Glomerular visceral epithelial cell (primary cell): Measurements from ENCODE around the gene CSNK1G2.

Experiments
- DNase-seq: peaks from one replicate; pipeline ENCODE4 v3.0.0-alpha.2; 2016; ENCODE audit errors: extremely low spot score

Gene CSNK1G2

DNA sequence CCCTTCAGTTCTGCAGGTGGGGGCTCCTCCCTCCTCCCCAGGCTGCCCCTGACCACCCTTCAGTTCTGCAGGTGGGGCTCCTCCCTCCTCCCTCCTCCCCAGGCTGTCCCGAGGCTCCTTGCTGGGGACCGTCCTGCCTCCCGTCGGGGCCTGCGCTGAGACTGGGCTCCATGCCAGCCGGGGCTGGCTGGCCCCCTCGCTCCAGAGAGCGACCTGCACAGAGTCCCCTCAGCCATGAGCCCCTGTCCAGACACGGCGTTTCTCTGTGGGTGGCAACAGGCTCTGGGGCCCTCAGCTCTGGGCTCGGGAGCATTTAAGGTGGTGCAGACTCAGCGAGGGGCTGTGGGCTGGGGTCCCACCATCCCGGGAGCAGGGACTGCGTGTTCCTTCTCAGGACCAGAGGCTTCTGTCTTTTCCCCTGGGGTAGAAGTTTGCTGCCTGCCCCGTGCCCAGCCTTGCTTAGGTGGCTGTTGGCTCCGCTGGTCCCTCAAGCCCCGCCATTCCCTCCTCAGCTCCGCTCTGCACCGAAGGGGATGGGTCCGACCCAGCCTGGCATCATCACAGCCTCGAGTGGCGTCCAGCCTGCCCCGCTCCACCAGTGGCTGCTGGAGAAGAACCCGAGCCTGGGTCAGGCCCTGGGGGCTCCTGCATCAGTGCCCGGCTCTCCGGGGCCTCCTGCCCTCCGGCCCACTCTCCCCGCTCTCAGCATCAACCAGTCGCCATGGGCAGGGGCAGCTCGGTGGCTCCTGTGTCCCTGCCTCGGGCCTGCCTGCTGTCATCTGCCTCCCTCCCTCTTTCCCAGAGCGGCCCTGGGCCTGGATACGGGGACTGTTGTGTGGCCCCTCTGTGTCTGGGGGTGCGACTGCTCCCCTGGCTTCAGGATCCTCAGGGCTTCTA is 27.6 kb downstream of the CSNK1G2 start:
- no peak for DNase-seq

DNA sequence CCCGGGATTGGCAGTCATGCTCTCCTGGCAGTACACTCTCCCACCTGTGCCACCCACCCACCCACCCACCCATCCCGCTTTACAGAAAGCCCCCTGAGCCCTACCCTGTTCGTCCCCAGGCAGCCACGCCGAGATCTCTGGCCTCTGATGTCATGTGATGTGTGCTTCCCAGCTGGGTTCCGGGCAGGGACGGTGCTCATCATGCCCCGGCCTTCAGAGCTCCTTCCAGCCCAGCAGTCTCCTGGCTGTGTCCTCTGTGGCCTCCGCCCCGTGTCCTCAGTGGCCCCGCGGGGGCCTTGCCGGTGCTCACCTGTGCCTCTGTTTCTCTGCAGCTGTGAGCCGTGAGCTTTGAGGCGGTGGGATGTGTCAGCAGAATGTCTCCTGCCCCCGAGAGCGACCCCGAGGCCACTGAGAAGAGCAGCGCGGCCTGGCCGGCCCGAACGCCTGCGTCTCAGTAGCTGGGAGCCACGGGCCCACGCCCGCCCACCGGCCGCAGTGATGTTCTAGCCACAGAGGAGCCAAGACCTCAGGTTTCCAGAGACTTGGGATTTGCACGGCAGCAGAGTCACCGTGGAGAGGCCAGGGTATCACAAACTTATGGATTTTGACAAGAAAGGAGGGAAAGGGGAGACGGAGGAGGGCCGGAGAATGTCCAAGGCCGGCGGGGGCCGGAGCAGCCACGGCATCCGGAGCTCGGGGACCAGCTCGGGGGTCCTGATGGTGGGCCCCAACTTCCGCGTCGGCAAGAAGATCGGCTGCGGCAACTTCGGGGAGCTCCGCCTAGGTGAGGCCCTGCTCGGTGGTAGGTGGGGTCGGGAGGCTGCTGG is 28.4 kb downstream of the CSNK1G2 start:
- no peak for DNase-seq

DNA sequence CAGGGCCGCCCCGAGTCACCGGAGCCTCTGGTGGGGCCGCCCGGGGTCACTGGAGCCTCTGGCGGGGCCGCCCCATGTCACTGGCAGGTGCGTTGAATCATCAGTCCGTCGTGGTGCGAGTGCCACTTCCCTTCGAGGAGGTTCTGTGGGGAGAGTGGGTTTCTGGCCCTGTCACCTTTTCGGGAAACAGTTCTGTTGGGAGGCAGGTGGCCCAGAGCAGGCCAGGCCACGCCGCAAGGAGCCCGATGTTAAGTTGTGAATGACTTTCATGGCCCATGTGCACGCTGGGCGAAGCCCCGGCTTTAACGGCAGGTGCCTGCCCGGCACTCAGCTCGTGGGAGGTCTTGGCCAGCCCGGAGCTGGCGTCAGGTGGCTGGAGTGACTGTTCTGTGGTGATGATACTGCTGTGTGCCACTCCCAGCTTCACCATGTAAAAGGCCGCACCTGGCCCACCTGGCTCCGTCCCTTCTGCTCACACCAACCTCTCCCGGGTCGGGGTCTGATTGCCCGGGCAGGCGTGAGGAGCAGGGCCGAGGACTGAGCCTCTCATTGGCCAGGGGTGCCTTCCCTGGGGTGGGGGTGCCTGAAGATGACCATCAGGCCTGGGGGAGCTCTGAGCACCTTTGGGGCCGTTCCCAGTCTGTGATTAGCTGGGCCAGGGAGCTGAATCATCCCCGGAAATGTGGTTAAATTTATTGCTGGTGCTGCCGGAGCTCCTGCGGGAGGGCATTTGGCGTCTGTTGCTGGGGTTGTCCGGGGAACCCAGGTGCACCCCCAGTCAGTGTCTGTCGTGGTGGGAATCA is 29.2 kb downstream of the CSNK1G2 start:
- peak; percentile 35 for DNase-seq

DNA sequence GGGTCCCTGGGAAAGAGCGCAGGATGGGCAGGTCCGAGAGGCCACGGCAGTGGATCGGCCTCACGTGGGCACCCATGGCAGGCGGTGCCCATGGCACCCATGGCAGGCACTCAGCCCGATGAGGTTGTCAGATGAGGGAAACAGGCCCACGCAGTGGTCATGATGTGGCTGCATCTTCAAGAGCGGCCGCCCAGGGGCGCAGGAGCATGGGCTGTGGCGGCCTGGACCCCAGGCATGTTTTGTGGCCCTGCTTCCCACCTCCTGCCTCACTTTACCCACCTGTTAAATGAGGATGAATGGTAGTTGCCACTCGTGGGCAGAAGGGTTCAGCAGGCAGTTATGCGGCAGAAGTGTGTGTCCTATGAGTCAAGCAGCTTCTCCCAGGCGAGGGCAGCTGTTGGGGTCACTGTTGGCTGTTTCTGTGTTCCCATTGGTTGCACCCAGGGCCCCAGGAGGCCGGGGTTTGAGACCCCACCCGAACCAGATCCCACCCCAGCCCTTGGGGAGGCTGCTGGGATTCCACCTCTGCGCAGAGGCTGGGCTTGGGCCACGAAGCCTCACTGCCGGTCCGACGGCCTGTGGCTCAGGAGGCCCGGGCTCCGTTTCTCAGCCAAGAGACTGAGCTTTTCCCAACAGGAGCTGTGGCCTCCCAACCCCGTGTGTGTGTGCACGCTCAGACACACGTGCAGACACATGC is 30.0 kb downstream of the CSNK1G2 start:
- DNase-seq, result no peak

DNA sequence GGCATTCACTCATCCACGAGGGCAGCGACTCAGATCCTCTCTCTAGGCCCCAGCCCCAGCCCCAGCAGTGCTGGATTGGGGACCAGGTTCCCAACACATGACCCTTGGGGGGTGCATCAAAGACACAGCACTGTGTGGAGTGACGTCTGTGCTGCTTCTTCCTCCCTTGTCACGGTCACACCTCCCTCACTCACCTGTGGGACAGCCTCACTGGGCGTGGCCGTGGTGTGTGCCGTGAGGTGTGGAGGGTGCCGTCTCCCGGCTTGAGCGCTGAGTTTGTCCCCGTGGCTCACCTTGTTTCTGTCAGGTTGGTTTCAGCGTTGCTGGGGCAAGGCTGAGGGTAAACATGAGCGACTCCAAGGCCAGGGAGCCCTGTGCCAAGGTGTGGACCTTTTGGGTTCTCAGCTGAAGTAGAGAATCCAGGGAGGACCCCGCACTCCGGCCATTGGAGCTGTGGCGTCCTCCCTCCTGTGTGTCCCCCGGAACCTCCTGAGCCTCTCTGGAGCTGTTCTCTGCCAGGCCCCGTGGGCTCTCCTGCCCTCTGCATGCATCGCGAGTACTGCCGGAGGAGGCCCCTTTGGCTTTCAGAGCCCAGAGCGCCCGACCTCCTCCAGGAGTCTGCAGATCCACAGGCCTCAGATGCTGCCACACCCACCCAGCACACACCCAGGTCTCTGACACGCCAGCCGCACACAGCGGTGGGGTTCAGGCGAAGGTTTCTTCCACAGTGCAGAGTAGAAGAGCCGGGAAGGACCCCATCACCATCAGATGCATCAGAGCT is 33.6 kb downstream of the CSNK1G2 start:
- DNase-seq, result no peak

DNA sequence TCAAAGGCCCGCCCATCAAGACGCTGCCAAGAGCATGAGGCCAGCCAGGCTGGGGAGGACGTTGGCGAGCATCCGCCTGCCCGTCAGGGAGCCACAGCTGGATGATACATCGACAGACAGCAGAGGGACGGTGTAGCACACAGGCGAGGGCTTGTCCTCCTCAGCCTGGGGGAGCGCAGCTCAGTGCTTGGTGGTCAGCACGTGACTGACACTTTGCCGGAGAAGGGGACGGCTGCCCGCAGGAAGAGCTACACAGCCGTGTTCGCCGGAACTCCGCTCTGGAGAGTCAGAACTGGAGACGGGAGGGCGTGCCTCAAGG is 34.1 kb downstream of the CSNK1G2 start:
- no peak for DNase-seq

DNA sequence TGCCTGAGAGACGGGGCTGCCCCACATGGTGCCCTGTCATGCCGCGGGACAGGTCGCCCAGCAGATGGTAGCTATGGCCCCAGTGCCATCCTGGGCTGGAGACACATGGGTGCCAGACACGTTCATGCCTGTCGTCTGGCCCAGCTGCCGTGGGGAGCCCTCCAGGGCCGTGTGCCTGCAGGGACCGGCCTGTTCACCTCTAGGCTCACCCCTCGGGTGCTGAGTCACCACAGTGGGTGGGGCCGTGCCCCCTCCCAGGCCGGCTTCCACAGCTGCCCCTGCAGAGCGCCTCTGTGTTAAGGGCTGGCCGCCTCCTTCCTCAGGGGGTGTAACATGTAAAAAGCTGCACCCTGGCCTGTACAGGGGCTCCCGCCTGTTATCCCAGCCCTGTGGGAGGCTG is 36.1 kb downstream of the CSNK1G2 start:
- DNase-seq, result no peak

DNA sequence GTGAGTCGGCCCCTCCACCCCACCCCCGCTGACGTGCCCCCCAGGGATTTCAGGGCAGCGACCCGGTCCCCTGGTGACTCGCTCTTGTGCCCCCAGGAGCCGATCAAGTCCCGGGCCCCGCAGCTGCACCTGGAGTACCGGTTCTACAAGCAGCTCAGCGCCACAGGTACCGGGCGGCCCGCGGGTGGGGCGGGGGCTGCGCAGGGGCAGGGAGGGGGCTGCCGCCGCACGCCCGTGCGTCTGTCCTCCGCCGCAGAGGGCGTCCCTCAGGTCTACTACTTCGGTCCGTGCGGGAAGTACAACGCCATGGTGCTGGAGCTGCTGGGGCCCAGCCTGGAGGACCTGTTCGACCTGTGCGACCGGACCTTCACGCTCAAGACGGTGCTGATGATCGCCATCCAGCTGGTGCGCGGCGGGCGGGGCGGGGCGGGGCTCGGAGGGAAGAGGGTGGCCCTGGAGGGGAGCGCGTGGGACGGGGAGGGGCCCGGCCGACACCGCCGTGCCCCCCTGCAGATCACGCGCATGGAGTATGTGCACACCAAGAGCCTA is 37.4 kb downstream of the CSNK1G2 start:
- no peak for DNase-seq

DNA sequence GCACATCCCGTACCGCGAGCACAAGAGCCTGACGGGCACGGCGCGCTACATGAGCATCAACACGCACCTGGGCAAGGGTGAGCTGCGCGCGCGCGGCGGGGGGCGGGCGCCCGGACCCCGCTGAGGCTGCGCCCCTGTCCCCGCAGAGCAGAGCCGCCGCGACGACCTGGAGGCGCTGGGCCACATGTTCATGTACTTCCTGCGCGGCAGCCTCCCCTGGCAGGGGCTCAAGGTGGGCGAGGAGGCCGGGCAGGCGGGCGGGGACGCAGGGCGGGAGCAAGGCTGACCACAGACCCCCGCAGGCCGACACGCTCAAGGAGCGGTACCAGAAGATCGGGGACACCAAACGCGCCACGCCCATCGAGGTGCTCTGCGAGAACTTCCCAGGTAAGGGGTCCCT is 38.0 kb downstream of the CSNK1G2 start:
- no peak for DNase-seq

DNA sequence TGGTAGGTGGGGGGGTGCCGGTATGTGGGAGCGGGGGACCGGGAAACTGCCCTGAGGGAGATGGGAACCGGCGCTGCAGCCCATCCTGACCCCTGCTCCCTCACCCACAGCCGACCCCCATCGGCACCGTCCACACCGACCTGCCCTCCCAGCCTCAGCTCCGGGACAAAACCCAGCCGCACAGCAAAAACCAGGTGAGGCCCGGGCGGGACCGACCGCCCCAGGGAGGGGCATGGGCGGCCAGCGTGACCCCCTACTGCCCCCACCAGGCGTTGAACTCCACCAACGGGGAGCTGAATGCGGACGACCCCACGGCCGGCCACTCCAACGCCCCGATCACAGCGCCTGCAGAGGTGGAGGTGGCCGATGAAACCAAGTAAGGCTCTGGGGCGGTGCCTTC is 38.7 kb downstream of the CSNK1G2 start:
- DNase-seq, result no peak

DNA sequence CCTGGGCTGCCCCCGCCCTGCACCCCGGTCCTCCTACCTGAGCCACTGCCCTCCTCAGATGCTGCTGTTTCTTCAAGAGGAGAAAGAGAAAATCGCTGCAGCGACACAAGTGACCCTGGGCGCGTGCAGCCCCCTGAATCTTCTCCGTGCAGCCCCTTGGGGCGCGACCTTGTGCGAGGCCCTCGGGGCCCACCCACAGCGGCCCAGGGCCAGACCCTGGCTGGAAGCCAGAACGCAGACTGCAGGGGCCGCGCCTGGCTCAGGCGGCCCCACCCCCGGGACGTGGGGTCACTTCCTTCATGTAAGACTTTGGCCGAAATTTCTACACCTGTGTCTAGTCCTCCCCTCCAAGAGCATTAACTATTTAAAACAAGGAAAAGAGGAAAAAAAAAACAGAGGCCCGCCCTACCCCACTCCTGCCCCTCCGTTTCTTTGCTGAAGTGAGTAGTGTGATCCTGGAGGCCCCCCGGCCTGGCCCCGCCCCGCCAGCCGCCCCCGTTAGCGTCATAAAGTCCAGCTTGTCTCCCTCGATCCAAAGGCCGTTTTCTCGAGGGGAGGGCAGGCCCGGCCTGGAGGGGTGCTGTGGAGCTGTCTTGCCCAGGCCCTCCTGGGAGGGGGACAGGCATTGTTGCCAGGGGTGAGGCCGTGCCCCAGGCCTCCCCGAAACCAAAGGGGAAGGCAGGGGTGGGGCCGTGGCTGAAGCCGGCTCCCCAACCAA is 39.3 kb downstream of the CSNK1G2 start:
- DNase-seq, result no peak

DNA sequence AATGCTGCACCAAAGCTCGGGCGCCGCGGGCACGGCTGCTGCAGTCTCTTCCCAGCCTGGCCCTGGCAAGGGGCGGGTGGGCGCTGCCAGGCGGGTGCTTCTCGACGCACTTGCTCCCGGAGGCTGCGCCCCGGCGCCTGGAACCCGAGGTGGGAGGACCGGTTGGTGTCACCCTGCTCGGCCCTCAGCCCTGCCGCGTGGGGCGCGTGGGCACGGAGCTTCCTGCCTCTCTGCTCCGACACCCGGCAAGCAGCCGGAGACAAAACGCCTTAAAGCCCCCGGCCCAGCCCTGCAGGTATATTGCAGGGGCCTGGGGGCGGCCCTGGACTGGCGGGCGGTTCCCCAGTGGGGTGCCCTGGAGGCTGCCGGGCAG is 39.8 kb downstream of the CSNK1G2 start:
- no peak for DNase-seq

DNA sequence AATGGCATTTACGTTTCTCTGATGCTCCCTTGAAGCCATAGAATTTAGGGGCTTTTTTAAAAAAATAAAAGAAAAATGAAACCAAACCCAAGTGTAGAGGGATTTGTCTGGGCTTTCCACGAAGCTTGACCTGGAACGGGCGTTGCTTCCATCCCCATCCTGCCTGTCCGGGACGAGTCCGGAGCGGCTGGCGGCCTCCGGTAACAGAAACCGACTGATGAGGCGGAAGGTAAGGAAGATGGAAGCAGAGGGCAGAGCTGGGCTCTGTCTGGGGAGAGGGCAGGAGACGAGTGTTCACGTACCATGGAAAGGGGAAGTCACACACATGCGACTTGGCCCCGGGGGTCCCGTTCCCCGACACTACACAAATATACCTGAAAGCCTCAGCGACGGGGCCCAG is 40.3 kb downstream of the CSNK1G2 start:
- no peak for DNase-seq

DNA sequence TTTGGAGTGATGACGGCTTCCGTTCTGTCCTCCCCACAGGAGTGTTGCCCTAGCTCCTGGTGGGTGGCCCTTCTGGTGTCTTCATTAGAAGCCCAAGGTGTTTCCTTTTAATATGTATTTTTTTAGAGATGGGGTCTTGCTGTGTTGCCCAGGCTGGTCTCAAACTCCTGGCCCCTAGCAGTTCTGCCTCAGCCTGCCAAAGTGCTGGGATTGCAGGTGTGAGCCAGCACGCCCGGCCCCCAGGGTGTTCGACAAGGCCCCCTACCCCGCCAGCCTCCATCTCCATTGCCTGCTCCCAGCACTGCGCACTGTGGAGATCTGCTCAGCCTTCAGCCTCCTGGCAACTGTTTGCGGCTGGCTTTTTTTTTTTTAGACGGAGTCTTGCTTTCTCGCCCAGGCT is 43.4 kb downstream of the CSNK1G2 start:
- no peak for DNase-seq

DNA sequence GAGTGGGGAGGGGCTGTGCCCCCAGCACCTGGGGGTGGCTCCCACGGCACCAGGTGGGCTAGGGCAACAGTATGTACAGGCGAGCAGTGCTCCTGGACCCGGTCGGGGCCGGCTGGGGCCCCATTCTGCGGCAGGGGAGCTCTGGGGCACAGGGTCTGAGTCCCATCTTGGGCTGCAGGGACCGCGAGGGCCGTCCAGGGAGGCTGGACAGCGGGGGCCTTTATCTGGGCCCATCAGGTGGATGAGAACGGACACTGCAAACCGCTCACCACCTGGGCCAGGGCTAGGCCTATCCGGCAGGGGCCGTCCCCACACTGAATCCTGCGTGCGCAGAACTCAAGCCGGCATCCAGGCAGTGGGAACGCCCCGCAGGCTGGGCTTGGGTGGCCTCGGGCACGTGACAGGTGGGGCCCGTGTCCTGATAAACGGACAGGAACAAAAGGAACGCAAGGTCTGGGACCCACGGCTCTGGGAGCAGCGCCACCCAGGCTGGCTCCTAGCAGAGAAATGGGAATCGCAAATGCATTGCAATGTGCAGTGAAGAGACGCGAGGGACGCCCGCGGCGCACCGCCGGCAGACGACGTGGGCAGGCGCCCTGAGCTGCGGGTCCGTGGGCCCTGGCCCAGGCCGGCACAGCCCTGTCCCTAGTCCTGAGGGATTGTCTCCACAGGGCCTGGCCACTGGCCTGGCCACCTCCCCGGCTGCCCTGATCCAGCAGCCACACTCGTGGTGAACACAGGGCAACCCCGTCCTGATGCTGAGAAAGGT is 44.8 kb downstream of the CSNK1G2 start:
- DNase-seq, result no peak

DNA sequence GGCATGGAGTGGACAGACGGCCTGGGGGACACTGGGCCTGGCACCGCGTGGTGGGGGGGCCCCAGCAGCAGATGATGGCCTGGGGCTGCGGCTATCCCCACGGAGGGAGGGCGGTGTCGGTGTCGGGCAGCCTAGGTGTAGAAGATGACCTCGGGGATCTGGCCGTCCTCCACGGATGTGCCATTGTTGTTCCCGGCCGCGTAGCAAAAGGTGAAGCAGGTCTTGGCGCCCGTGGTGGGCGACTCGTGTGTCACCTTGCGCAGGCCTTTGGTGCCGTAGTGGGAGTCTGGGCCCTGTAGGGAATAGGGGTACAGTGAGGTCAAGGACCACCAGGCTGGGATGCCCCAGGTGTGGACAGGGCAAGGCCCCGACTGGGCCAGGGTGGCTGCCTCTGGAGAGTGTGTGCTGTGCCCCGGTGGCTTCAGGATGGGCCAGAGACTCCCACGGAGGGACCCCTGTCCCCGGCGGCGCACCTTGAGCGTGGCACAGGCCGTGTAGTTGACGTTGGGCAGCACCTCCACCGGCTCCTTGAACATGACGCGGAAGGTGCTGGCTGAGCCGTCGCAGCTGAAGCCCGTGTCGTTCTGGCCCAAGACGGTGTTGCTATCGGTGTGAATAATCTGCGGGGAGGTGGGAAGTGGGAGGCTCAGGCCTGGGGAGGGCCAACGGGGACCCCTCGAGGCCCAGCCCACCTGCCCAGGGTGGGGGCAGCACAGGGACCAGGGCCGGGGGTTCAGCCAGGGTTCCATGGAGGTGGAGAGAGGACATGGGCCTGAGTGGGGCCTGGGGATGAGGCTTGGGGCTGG is 45.6 kb downstream of the CSNK1G2 start:
- DNase-seq, result no peak

DNA sequence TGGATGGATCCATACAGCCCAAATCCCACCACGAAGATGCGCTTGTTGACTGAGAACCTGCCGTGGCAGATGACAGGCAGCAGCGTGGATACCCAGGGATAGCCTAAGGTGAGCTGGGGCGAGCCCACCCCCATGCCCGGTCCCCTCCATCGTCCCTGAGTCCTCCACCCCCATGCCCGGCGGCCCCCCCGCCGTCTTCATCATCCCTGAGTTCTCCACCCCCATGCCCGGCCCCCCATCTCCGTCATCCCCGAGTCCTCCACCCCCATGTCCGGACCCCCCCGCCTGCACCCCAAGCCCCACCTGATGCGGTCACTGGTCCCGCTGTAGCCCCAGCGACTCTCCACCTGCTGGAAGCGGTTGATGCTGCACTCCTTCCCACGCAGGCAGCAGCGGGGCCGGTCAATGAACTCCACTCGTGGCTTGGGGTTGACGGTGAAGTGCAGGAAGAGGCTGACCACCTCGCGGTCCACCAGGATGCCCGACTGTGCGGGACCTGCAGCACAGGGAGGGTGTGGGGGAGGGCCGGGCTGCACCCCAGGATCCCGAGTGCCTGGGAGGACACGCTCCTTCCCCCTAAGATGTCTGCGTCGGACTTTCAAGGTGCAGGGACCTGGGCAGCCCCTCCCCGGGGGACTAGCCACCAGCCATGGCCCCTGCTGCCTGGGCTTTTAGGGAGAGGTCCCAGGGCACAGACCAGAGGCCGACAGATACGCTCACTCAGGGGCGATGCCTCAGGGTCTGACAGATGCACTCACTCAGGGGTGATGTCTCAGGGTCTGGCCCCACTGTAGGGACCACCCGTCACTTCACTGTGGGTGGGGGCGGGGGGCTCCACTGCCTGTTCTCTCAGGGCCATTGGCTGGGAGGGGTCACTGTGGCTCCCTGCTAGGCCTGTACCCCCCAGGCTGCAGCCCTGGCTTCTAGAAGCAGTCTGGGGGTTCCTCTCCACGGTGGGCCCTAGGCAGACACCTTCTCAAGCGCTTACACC is 46.5 kb downstream of the CSNK1G2 start:
- no peak for DNase-seq
